H7 (cell line): Measurements from ENCODE around the gene PLXNC1. TPM values are rescaled to one million over a fixed set of nuclear protein-coding genes. Genes with fewer than 3 reads are reported as not detected.

Experiments used
- DNase-seq: peaks from one replicate; pipeline ENCODE4 v3.0.0; 2012
- H3K27me3 ChIP-seq: 2 replicates; pipeline ENCODE4 v1.6.0; 2011; ENCODE audit warnings: mild to moderate bottlenecking, low read length; ENCODE audit not compliant: control insufficient read depth, insufficient read depth
- H3K36me3 ChIP-seq: replicated peaks from 2 replicates; pipeline ENCODE4 v1.5.1; 2011; ENCODE audit warnings: low read length; ENCODE audit not compliant: control insufficient read depth, insufficient read depth
- H3K4me3 ChIP-seq: 2 replicates; pipeline ENCODE4 v1.5.1; 2011; ENCODE audit warnings: low read depth, mild to moderate bottlenecking, control low read depth, low read length, moderate library complexity; ENCODE audit not compliant: insufficient read depth
- total RNA-seq: library from RNA; depleted of rRNA; stranded (reverse); fragments of >200 nt; shearing (Covaris generic); gene quantifications from 2 replicates; pipeline ENCODE4 v1.2.3, GENCODE V29; 2014

PLXNC1 gene
- total RNA-seq, 1 experiment from 2014 or later: 1.2 TPM

DNA sequence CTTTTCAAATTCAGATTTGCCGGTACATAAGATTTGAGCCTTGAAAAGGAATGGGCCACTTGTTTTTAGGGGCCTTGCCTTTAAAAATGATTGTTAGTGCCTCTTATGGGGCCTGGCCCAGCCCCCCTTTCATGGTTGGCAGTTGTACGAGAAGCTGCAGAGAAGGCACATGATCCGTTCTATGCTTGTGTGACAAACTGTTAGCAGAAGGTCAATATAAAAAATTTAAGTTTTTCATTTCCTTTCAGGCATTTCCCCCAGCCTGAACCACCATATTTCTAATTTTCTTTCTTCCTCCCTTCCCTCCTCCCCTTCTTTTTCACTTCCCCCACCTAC is 119.1 kb downstream of the PLXNC1 start:
- Histone ChIP-seq H3K36me3 (no peaks in the 10 kb centered on the region), H3K27me3 (no peaks in the 10 kb centered on the region), H3K4me3 (no peak overlapping the region)
- DNase-seq: no peak

GRCh38 chr12:94267921-94268471 is 119.6 kb downstream of the PLXNC1 start:
- Histone ChIP-seq H3K27me3 (no peaks in the 10 kb centered on the region), H3K36me3 (no peaks in the 10 kb centered on the region), H3K4me3 (no peak overlapping the region)
- DNase-seq: no peak

DNA sequence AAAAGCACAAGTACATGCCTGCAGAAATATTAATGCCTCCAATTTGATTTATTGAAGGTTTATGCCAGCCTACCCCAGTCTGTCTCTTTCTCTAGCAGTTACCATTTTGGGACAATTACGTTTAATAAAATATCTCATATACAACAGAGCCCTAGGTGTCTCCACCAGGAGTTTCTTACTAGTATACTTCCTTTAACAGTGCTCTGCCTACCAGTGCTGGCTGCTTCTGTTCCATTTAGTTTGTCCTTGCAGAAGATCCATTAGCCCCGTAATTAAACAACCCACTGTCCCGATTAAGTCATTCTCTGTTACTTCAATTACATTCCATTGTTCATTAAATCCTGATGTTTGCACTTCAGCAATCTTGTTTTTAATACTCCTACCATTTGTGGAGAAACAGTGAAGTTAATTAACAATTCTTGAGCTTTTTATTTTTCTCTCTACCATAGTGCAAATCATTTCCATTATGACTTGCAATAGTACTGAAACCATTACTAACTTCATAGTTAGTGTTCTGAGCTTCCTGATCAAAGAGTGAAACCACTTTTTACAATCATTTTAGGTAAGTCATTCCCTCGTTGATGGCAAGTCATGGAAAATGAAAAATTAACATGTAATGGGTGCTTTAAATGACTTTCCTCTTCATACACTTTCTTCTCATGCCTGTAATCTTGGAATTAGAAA is 121.1 kb downstream of the PLXNC1 start:
- no peaks in the 10 kb centered on the region for H3K27me3 ChIP-seq
- no peak for DNase-seq
- H3K4me3 ChIP-seq: no peak overlapping the region
- H3K36me3 ChIP-seq: no peaks in the 10 kb centered on the region

DNA sequence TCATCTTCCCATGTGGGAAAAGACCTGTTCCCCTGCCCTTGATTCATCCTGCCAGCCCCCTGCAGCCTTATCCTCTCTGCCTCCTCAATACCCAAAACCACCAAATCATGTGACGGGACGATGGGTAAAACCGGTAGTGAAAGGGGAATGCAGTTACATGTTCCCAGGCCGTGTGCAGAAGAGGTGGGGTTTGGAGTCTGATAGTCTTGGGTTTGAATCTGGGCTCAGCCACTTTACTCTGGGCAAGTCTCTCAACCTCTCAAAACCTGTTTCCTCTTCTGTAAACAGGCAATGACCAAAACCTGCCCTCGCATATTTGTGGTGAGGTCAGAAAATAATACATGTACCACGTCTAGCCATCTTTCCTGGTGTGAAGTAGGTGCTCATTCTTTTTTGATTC is 123.0 kb downstream of the PLXNC1 start:
- no peak for DNase-seq
- Histone ChIP-seq H3K36me3 (no peaks in the 10 kb centered on the region), H3K27me3 (no peaks in the 10 kb centered on the region), H3K4me3 (no peak overlapping the region)

GRCh38 chr12:94272280-94272679 is 123.9 kb downstream of the PLXNC1 start:
- no peaks in the 10 kb centered on the region for H3K36me3 ChIP-seq
- no peak for DNase-seq
- no peaks in the 10 kb centered on the region for H3K27me3 ChIP-seq
- H3K4me3 ChIP-seq: no peak overlapping the region

DNA sequence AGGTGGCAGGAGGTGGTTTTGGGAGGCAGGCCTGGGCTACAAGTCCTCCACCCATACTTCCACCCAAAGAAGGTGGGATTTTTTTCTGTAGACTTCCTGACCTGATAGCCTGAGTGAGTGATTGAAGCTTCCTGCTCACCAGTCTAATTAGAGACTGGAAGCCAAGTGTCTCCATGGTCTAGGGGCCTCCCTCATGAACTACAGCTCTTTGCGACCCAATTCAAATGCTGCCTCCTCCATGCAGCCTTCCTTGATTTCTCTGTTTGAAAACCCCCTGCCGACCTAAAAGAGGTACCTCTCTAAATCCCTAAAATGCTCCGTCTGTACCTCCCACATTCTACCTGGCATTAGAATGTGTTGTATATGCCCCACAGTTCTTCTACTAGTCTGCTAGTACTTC is 124.9 kb downstream of the PLXNC1 start:
- Histone ChIP-seq H3K36me3 (no peaks in the 10 kb centered on the region), H3K4me3 (no peak overlapping the region), H3K27me3 (no peaks in the 10 kb centered on the region)
- no peak for DNase-seq

DNA sequence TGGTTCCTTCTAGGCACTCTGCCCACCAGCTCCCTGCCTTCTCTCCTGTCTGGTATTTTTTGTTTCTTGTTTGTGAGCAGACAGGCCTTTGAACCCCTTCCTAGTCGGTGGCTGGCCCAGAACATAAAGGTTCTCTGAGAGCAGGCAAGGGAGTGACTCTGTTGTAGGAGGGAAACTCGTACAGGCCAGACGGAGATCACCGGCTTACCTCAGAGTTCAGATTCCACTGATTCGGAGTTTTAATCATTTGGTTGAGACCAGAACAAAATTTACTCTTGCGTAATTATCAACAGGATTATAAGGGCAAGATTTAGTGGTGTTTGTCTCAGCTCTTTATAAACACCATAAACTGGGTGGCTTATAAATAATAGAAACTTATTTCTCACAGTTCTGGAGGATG is 128.3 kb downstream of the PLXNC1 start:
- DNase-seq: no peak
- no peaks in the 10 kb centered on the region for H3K27me3 ChIP-seq
- no peaks in the 10 kb centered on the region for H3K36me3 ChIP-seq
- no peak overlapping the region for H3K4me3 ChIP-seq

GRCh38 chr12:94277426-94278000 is 129.1 kb downstream of the PLXNC1 start:
- Histone ChIP-seq H3K36me3 (no peaks in the 10 kb centered on the region), H3K4me3 (no peak overlapping the region), H3K27me3 (no peaks in the 10 kb centered on the region)
- no peak for DNase-seq

DNA sequence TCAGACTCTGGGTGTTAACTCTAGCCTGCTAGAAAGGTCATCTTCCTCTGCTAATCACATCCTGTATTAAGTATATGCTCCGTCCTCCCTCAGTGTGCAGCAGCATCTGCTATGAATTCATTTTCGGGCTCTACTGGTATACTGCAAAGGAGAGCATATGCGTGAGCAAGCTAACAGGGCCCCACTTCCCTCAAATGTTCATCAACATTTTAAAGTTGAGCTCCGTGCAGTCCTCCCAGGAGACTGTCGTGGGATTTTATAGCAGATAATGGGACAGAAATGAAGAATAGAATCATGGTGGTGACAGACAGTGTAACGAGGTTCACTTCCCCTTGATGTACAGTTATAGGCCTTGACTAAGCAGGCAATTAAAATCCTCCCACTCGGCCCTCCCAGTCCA is 131.7 kb downstream of the PLXNC1 start:
- no peaks in the 10 kb centered on the region for H3K27me3 ChIP-seq
- DNase-seq: no peak
- H3K4me3 ChIP-seq: no peak overlapping the region
- no peaks in the 10 kb centered on the region for H3K36me3 ChIP-seq

DNA sequence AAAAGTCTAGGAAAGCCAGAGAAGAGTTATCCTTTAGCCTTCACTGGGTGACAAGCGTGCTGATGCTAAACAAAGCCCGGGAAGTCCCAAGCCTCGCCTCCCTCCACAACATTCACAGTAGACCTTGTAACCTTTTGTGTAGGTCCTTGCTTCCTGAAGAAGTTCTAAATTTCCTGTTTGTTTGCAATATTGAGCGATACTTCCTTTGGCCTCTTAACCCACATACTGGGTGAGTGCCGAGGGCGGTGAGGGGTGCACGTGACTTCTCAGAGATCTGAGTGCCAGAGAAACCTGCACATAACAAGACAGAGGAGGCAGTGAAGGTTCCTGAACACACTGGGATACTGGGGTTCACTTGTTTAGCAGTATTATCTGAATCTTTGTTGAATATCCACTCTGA is 134.3 kb downstream of the PLXNC1 start:
- Histone ChIP-seq H3K36me3 (no peaks in the 10 kb centered on the region), H3K27me3 (no peaks in the 10 kb centered on the region), H3K4me3 (no peak overlapping the region)
- no peak for DNase-seq

- H3K4me3 ChIP-seq: no peak overlapping the region
- no peak for DNase-seq
- no peaks in the 10 kb centered on the region for H3K36me3 ChIP-seq
- H3K27me3 ChIP-seq: no peaks in the 10 kb centered on the region
Measured at GRCh38 chr12:94284046-94284445, 135.7 kb downstream of the PLXNC1 start.

DNA sequence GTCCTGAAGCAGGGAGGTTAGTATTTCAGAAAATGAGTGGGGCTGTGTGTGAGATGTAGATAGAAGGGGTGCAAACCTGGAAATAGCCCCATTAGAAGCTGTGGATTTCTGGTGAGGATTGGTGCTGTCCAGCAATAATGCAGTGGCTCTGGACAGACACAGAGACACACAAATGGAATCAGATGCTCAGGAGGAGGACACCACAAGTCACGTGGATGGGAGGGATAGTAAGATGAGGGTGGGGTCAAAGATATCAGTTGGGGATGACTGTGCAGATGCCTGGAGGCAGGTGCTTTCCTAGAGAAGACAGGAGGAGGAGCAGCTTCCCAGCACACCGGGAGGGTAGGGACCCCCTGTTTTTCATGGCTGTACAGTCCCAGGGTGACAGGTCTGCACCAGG is 136.5 kb downstream of the PLXNC1 start:
- Histone ChIP-seq H3K27me3 (no peaks in the 10 kb centered on the region), H3K4me3 (no peak overlapping the region), H3K36me3 (no peaks in the 10 kb centered on the region)
- DNase-seq: no peak

- Histone ChIP-seq H3K27me3 (no peaks in the 10 kb centered on the region), H3K4me3 (no peak overlapping the region), H3K36me3 (no peaks in the 10 kb centered on the region)
- DNase-seq: no peak
Measured at GRCh38 chr12:94285943-94286582, 137.7 kb downstream of the PLXNC1 start.

DNA sequence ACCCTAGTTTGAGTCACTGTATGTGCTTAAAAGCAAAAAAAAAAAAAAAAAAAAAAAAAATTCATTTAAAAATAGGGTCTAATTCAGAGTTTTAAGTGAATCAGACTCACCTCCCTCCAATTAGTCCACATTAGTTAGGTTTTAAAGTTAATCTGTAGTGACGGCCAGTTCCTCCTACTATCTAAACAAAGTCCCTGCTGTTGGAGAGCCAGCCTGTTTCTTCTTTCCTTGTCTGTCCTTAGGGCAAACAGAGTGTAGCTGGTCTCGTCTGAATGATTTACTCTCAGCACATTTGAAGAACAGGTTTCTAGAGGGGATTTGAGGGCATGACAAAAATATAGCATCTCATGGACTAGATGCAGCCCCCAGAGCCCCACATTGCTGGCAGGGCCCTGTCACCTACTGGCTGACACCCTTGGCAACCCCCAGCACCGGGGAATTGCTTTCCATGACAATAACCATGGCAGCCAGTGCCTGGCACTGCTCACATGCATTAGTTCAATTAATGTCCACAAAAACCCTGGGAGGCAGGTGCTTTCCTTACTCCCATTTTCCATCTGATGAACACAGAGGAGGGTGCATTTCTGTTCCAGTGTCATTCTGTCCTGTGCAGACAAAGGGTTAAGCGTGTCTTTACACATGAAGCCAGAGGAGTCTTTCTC is 138.3 kb downstream of the PLXNC1 start:
- Histone ChIP-seq H3K36me3 (no peaks in the 10 kb centered on the region), H3K4me3 (no peak overlapping the region), H3K27me3 (no peaks in the 10 kb centered on the region)
- no peak for DNase-seq

- H3K4me3 ChIP-seq: no peak overlapping the region
- H3K36me3 ChIP-seq: no peaks in the 10 kb centered on the region
- H3K27me3 ChIP-seq: no peaks in the 10 kb centered on the region
- no peak for DNase-seq
Measured at GRCh38 chr12:94287245-94287628, 138.9 kb downstream of the PLXNC1 start.
